Sigmoid colon (tissue), 7 donors: Measurements from ENCODE around the gene CLDN2. TPM values are rescaled to one million over a fixed set of nuclear protein-coding genes. Genes with fewer than 3 reads are reported as not detected.

Source experiments
- DNase-seq: peaks from one replicate; pipeline ENCODE4 v3.0.0-alpha.2; 2019
- H3K27ac ChIP-seq, 4 donors: fragments of 200-600 bp; sonication (generic); one replicate each; pipeline ENCODE4 v1.5.1; 2016 to 2019; ENCODE audit warnings: mild to moderate bottlenecking in 1 of 4
- H3K27me3 ChIP-seq, 3 donors: fragments of 200-600 bp; sonication (generic); one replicate each; pipeline ENCODE4 v1.5.1; 2019; ENCODE audit warnings: mild to moderate bottlenecking in 1 of 3
- H3K36me3 ChIP-seq, 4 donors: fragments of 200-600 bp; sonication (generic); one replicate each; pipeline ENCODE4 v1.5.1; 2016 to 2019
- H3K4me1 ChIP-seq, 4 donors: fragments of 200-600 bp; sonication (generic); one replicate each; pipeline ENCODE4 v1.5.1; 2017 to 2019
- H3K4me3 ChIP-seq, 4 donors: fragments of 200-600 bp; sonication (generic); one replicate each; pipeline ENCODE4 v1.5.1; 2017 to 2019; ENCODE audit warnings: mild to moderate bottlenecking in 2 of 4, moderate library complexity in 1 of 4
- H3K9me3 ChIP-seq, 4 donors: fragments of 200-600 bp in 3 of 4; sonication (generic) in 3 of 4; one replicate each; pipeline versions ENCODE4 v1.5.1 to v1.6.1; 2013 to 2019
- CTCF ChIP-seq, 4 experiments: fragments of 450-650 bp in 3 of 4; fragments of 200-600 bp in 1 of 4; IDR thresholded peaks; one replicate each; pipeline ENCODE4 v1.5.1; 2016 to 2019; ENCODE audit warnings: antibody characterized with exemption in 4 of 4, mild to moderate bottlenecking in 3 of 4, moderate library complexity in 2 of 4
- EP300 ChIP-seq, 4 donors: sonication (generic); formaldehyde crosslinking; IDR thresholded peaks; one replicate each; pipeline ENCODE4 v1.6.1; 2017; ENCODE audit warnings: antibody characterized with exemption in 4 of 4
- POLR2A ChIP-seq, 2 donors: fragments of 450-650 bp; IDR thresholded peaks; one replicate each; pipeline ENCODE4 v1.6.1; 2016; ENCODE audit warnings: antibody characterized with exemption in 2 of 2, mild to moderate bottlenecking in 2 of 2, moderate library complexity in 2 of 2
- POLR2AphosphoS5 ChIP-seq, 4 donors: sonication (generic); formaldehyde crosslinking; IDR thresholded peaks; one replicate each; pipeline ENCODE4 v1.6.1; 2017; ENCODE audit warnings: antibody characterized with exemption in 4 of 4
- WGBS, 2 donors: extraction: QIAGEN DNeasy Blood & Tissue Kit; methylation state at CpG; one replicate each; pipeline ENCODE4 v1.1.7; 2013; 5-methylcytosine and 5-hydroxymethylcytosine counted together
- intact Hi-C: fragments of 100-400 bp; cut with DNase I; formaldehyde crosslinking; loops from one replicate; pipeline ENCODE4 v1.15.1; 2023
- polyA plus RNA-seq, 3 donors: library from polyadenylated mRNA; stranded (reverse); fragments of 200-250 nt; gene quantifications; one replicate each; pipeline ENCODE4 v1.2.3, GENCODE V29; 2013
- total RNA-seq, 4 donors: library from RNA; depleted of rRNA; stranded (reverse); fragments of >200 nt; gene quantifications; one replicate each; pipeline ENCODE4 v1.1.0, GENCODE V29; 2016
- donor health status: healthy with polysubstance abuse.
- donor health status: Bipolar disorder and iron deficiency.
- donor health status: healthy.

Gene CLDN2
- total and polyA plus RNA-seq, 7 donors, result 0.60 to 3.6 TPM; not detected in 5

GRCh38 chrX:106906361-106906760 lies 13.8 kb upstream of the CLDN2 start:
- H3K27me3 ChIP-seq, result no peaks in the 10 kb centered on the region
- H3K4me1 ChIP-seq, result no peaks in the 10 kb centered on the region
- H3K36me3 ChIP-seq, result no peaks in the 10 kb centered on the region
- no peak overlapping the region for H3K27ac ChIP-seq
- TF ChIP-seq POLR2A (IDR thresholded peaks at IDR 0.05) (no peak), EP300 (IDR thresholded peaks at IDR 0.05) (no peak), CTCF (IDR thresholded peaks at IDR 0.05) (no peak), POLR2AphosphoS5 (IDR thresholded peaks at IDR 0.05) (no peak)
- H3K9me3 ChIP-seq, result no peaks in the 10 kb centered on the region
- 38 to 58% methylated on average over 6 of the region's 6 CpGs for WGBS, 2 donors
- no peak for DNase-seq
- intact Hi-C loops, result no loop called here
- H3K4me3 ChIP-seq, result no peak overlapping the region

GRCh38 chrX:106912864-106913263 lies 7.3 kb upstream of the CLDN2 start:
- 75 to 80% methylated on average over 2 of the region's 2 CpGs for WGBS, 2 donors
- intact Hi-C loops, result no loop called here
- TF ChIP-seq CTCF (IDR thresholded peaks at IDR 0.05) (no peak), POLR2AphosphoS5 (IDR thresholded peaks at IDR 0.05) (no peak), EP300 (IDR thresholded peaks at IDR 0.05) (no peak), POLR2A (IDR thresholded peaks at IDR 0.05) (no peak)
- no peak for DNase-seq
- no peaks in the 10 kb centered on the region for H3K4me1 ChIP-seq
- no peak overlapping the region for H3K4me3 ChIP-seq
- no peak overlapping the region for H3K27ac ChIP-seq
- H3K27me3 ChIP-seq, result no peaks in the 10 kb centered on the region
- H3K9me3 ChIP-seq, result no peaks in the 10 kb centered on the region
- no peaks in the 10 kb centered on the region for H3K36me3 ChIP-seq

GRCh38 chrX:106917830-106918500 lies 2.2 kb upstream of the CLDN2 start:
- WGBS, 2 donors, result 48 to 52% methylated on average over 6 of the region's 6 CpGs
- Histone ChIP-seq H3K9me3 (no peaks in the 10 kb centered on the region), H3K4me1 (no peaks in the 10 kb centered on the region), H3K27ac (no peak overlapping the region), H3K27me3 (no peaks in the 10 kb centered on the region), H3K36me3 (no peaks in the 10 kb centered on the region), H3K4me3 (no peak overlapping the region)
- intact Hi-C loops, result no loop called here
- DNase-seq, result no peak
- TF ChIP-seq POLR2AphosphoS5 (IDR thresholded peaks at IDR 0.05) (no peak), POLR2A (IDR thresholded peaks at IDR 0.05) (no peak), CTCF (IDR thresholded peaks at IDR 0.05) (no peak), EP300 (IDR thresholded peaks at IDR 0.05) (no peak)

GRCh38 chrX:106921637-106922036 lies 1.4 kb downstream of the CLDN2 start:
- Histone ChIP-seq H3K9me3 (no peaks in the 10 kb centered on the region), H3K36me3 (no peaks in the 10 kb centered on the region), H3K27me3 (no peaks in the 10 kb centered on the region), H3K4me1 (no peaks in the 10 kb centered on the region), H3K27ac (no peak overlapping the region), H3K4me3 (no peak overlapping the region)
- WGBS, 2 donors, result 74 to 78% methylated on average over 2 of the region's 2 CpGs
- TF ChIP-seq CTCF (IDR thresholded peaks at IDR 0.05) (no peak), POLR2A (IDR thresholded peaks at IDR 0.05) (no peak)
- intact Hi-C loops, result no loop called here
- DNase-seq, result no peak

- intact Hi-C loops, result no loop called here
- 62 to 82% methylated on average over 3 of the region's 3 CpGs for WGBS, 2 donors
- no peak for TF ChIP-seq POLR2A (IDR thresholded peaks at IDR 0.05)
- no peak for TF ChIP-seq EP300 (IDR thresholded peaks at IDR 0.05)
- no peak for TF ChIP-seq CTCF (IDR thresholded peaks at IDR 0.05)
- TF ChIP-seq POLR2AphosphoS5 (IDR thresholded peaks at IDR 0.05), result no peak
- Histone ChIP-seq H3K4me3 (no peak overlapping the region), H3K9me3 (no peaks in the 10 kb centered on the region), H3K27ac (no peak overlapping the region), H3K4me1 (no peaks in the 10 kb centered on the region), H3K36me3 (no peaks in the 10 kb centered on the region), H3K27me3 (no peaks in the 10 kb centered on the region)
- no peak for DNase-seq
These were observed 6.8 kb downstream of the CLDN2 start for GRCh38 chrX:106927023-106927422.
